Gastrocnemius medialis (tissue), 4 donors: ENCODE measurements around the gene APAF1.

Experiments used
- POLR2A ChIP-seq, 2 donors: fragments of 450-650 bp; IDR thresholded peaks; one replicate each; pipeline ENCODE4 v1.6.1; 2017; ENCODE audit warnings: antibody characterized with exemption in 2 of 2, mild to moderate bottlenecking in 2 of 2, moderate library complexity in 2 of 2
- TF ChIP-seq, protein P1 (sequence below), 5 experiments: fragments of 450-650 bp in 3 of 5; fragments of 200-600 bp in 2 of 5; sonication (generic) in 2 of 5; IDR thresholded peaks in 4 of 5; conservative IDR thresholded peaks in 1 of 5; 1 replicate in 4 of 5; 2 replicates in 1 of 5; pipeline ENCODE4 v1.5.1; 2016 to 2019; ENCODE audit warnings: antibody characterized with exemption in 5 of 5, mild to moderate bottlenecking in 3 of 5, moderate library complexity in 3 of 5

- TF ChIP-seq, protein P1, sequence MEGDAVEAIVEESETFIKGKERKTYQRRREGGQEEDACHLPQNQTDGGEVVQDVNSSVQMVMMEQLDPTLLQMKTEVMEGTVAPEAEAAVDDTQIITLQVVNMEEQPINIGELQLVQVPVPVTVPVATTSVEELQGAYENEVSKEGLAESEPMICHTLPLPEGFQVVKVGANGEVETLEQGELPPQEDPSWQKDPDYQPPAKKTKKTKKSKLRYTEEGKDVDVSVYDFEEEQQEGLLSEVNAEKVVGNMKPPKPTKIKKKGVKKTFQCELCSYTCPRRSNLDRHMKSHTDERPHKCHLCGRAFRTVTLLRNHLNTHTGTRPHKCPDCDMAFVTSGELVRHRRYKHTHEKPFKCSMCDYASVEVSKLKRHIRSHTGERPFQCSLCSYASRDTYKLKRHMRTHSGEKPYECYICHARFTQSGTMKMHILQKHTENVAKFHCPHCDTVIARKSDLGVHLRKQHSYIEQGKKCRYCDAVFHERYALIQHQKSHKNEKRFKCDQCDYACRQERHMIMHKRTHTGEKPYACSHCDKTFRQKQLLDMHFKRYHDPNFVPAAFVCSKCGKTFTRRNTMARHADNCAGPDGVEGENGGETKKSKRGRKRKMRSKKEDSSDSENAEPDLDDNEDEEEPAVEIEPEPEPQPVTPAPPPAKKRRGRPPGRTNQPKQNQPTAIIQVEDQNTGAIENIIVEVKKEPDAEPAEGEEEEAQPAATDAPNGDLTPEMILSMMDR (IDR thresholded peaks at IDR 0.05 in 4 of 5, conservative IDR thresholded peaks at IDR 0.05 in 1 of 5), result no peak
- no peak for TF ChIP-seq POLR2A (IDR thresholded peaks at IDR 0.05)
Measured at GRCh38 chr12:98730412-98730811, 85.3 kb downstream of the APAF1 start.
